HG03442 (cell line): Measurements from ENCODE around the gene ERN2.
A peak's percentile ranks its signal among the peaks of the same experiment; 100 is the strongest.

Source experiments
- ATAC-seq: cut with Tn5 transposase; IDR thresholded peaks from one replicate; pipeline ENCODE4 v1.9.1; 2021; ENCODE audit warnings: mild to moderate bottlenecking, moderate library complexity; ENCODE audit not compliant: unreplicated experiment

ERN2 gene

GRCh38 chr16:23689442-23690187, 23.4 kb downstream of the ERN2 start:
- no peak for ATAC-seq

GRCh38 chr16:23687034-23687808, 25.8 kb downstream of the ERN2 start:
- ATAC-seq, result no peak

- ATAC-seq, result no peak
Observed at GRCh38 chr16:23683487-23683886, 29.5 kb downstream of the ERN2 start.

GRCh38 chr16:23682181-23682580, 30.8 kb downstream of the ERN2 start:
- no peak for ATAC-seq

- no peak for ATAC-seq
Observed at GRCh38 chr16:23679986-23680336, 33.1 kb downstream of the ERN2 start.

- no peak for ATAC-seq
Observed at GRCh38 chr16:23679274-23679985, 33.6 kb downstream of the ERN2 start.

- peak; percentile 92 for ATAC-seq
Observed at GRCh38 chr16:23678430-23679273, 34.4 kb downstream of the ERN2 start, which contains the start of gene PLK1. PLK1 (plus strand) TSS chr16:23678889; CDS start chr16:23678933, 44 bp downstream.

GRCh38 chr16:23676924-23677480, 36.0 kb downstream of the ERN2 start:
- ATAC-seq, result no peak

- no peak for ATAC-seq
Observed at GRCh38 chr16:23673971-23674614, 38.9 kb downstream of the ERN2 start.

- ATAC-seq, result peak; percentile 96
Observed at GRCh38 chr16:23670137-23670776, 42.8 kb downstream of the ERN2 start.

- no peak for ATAC-seq
Observed at GRCh38 chr16:23668873-23669272, 44.1 kb downstream of the ERN2 start.

GRCh38 chr16:23668225-23668624, 44.8 kb downstream of the ERN2 start:
- no peak for ATAC-seq

GRCh38 chr16:23667355-23667659, 45.7 kb downstream of the ERN2 start:
- ATAC-seq, result no peak

GRCh38 chr16:23666571-23667354, 46.3 kb downstream of the ERN2 start:
- no peak for ATAC-seq

- ATAC-seq, result no peak
Observed at GRCh38 chr16:23663918-23664317, 49.1 kb downstream of the ERN2 start.

- no peak for ATAC-seq
Observed at GRCh38 chr16:23651943-23652468, 61.0 kb downstream of the ERN2 start.

- no peak for ATAC-seq
Observed at GRCh38 chr16:23650674-23651416, 62.2 kb downstream of the ERN2 start.

GRCh38 chr16:23642246-23642774, 70.7 kb downstream of the ERN2 start:
- ATAC-seq, result no peak
